CD14-positive monocyte (primary cell): ENCODE data around the gene TBC1D2. TPM values are rescaled to one million over a fixed set of nuclear protein-coding genes. Genes with fewer than 3 reads are reported as not detected.
A peak's percentile ranks its signal among the peaks of the same experiment; 100 is the strongest.

Source experiments
- DNase-seq, 3 donors: peaks; one replicate each; pipeline ENCODE4 v3.0.0-alpha.2; 2011 to 2022
- H2AFZ ChIP-seq: 2 replicates; pipeline ENCODE4 v1.6.0; 2012; ENCODE audit warnings: mild to moderate bottlenecking, low read depth, low read length, inconsistent platforms; ENCODE audit not compliant: insufficient read depth, poor library complexity, severe bottlenecking
- H3K27ac ChIP-seq, 2 donors: 1 replicate in 1 of 2; 2 replicates in 1 of 2; pipeline ENCODE4 v1.5.1; 2012 to 2013; ENCODE audit warnings: low read length in 2 of 2, control low read depth in 1 of 2, inconsistent platforms in 1 of 2, low read depth in 1 of 2, mild to moderate bottlenecking in 1 of 2
- H3K27me3 ChIP-seq, 2 donors: one replicate each; pipeline versions ENCODE4 v1.6.0 to v1.6.1; 2011 to 2013; ENCODE audit warnings: low read length in 2 of 2; ENCODE audit not compliant: control insufficient read depth in 2 of 2, insufficient read depth in 2 of 2
- H3K36me3 ChIP-seq, 2 donors: replicated peaks in 1 of 2; 1 replicate in 1 of 2; 2 replicates in 1 of 2; pipeline versions ENCODE4 v1.5.1 to v1.6.1; 2012 to 2013; ENCODE audit warnings: low read length in 2 of 2, control low read depth in 1 of 2, inconsistent platforms in 1 of 2, mild to moderate bottlenecking in 1 of 2; ENCODE audit not compliant: insufficient read depth in 2 of 2, control insufficient read depth in 1 of 2
- H3K4me1 ChIP-seq, 2 donors: 1 replicate in 1 of 2; 2 replicates in 1 of 2; pipeline versions ENCODE4 v1.5.1 to v1.6.1; 2012 to 2013; ENCODE audit warnings: low read length in 2 of 2, control low read depth in 1 of 2, inconsistent platforms in 1 of 2, mild to moderate bottlenecking in 1 of 2, moderate library complexity in 1 of 2; ENCODE audit not compliant: insufficient read depth in 2 of 2, control insufficient read depth in 1 of 2
- H3K4me2 ChIP-seq: replicated peaks from 2 replicates; pipeline ENCODE3; 2012; ENCODE audit warnings: low read length, moderate library complexity, mild to moderate bottlenecking; ENCODE audit not compliant: poor library complexity, severe bottlenecking; ENCODE audit errors: extremely low read depth
- H3K4me3 ChIP-seq, 3 experiments: fragments of 200-600 bp in 1 of 3; sonication (generic) in 1 of 3; replicated peaks in 1 of 3; 1 replicate in 2 of 3; 2 replicates in 1 of 3; pipeline ENCODE4 v1.5.1; 2011 to 2013; ENCODE audit warnings: low read length in 3 of 3, mild to moderate bottlenecking in 3 of 3, control low read depth in 2 of 3, low read depth in 2 of 3, inconsistent platforms in 1 of 3, moderate library complexity in 1 of 3
- H3K79me2 ChIP-seq: 2 replicates; pipeline ENCODE4 v1.6.0; 2012; ENCODE audit warnings: mild to moderate bottlenecking, control low read depth, inconsistent platforms, low read length, moderate library complexity; ENCODE audit not compliant: insufficient read depth
- H3K9ac ChIP-seq: 2 replicates; pipeline ENCODE4 v1.6.0; 2017; ENCODE audit warnings: low read length, mild to moderate bottlenecking; ENCODE audit not compliant: insufficient read depth, poor library complexity, severe bottlenecking
- H3K9me3 ChIP-seq, 2 donors: replicated peaks in 1 of 2; 1 replicate in 1 of 2; 2 replicates in 1 of 2; pipeline versions ENCODE4 v1.5.1 to v1.6.1; 2012 to 2013; ENCODE audit warnings: low read length in 2 of 2, control low read depth in 1 of 2; ENCODE audit not compliant: control insufficient read depth in 1 of 2, insufficient read depth in 1 of 2
- H4K20me1 ChIP-seq: 2 replicates; pipeline ENCODE4 v1.6.0; 2012; ENCODE audit warnings: mild to moderate bottlenecking, low read length, control low read depth, moderate library complexity; ENCODE audit not compliant: insufficient read depth
- H3K27ac Mint-ChIP-seq, 7 donors: one replicate each; pipeline ENCODE4 v1.8.0; 2020; ENCODE audit warnings: mild to moderate bottlenecking in 7 of 7, mixed read lengths in 7 of 7, moderate library complexity in 6 of 7, inconsistent platforms in 2 of 7
- H3K27me3 Mint-ChIP-seq, 3 donors: one replicate each; pipeline ENCODE4 v1.8.0; 2021 to 2022; ENCODE audit warnings: low read depth in 3 of 3, mild to moderate bottlenecking in 3 of 3, mixed read lengths in 3 of 3, moderate library complexity in 3 of 3, inconsistent platforms in 1 of 3
- H3K36me3 Mint-ChIP-seq, 2 donors: one replicate each; pipeline ENCODE4 v1.8.0; 2020; ENCODE audit warnings: mixed read lengths in 2 of 2, inconsistent platforms in 1 of 2, mild to moderate bottlenecking in 1 of 2
- H3K4me1 Mint-ChIP-seq: one replicate; pipeline ENCODE4 v1.8.0; 2020; ENCODE audit warnings: mild to moderate bottlenecking, mixed read lengths
- H3K4me3 Mint-ChIP-seq, 2 donors: one replicate each; pipeline ENCODE4 v1.8.0; 2020; ENCODE audit warnings: mild to moderate bottlenecking in 2 of 2, mixed read lengths in 2 of 2, moderate library complexity in 1 of 2
- H3K9me3 Mint-ChIP-seq, 7 donors: one replicate each; pipeline ENCODE4 v1.8.0; 2020 to 2022; ENCODE audit warnings: mixed read lengths in 7 of 7, mild to moderate bottlenecking in 6 of 7, moderate library complexity in 6 of 7, inconsistent platforms in 2 of 7
- CTCF ChIP-seq: fragments of 200-600 bp; IDR thresholded peaks from one replicate; pipeline ENCODE4 v1.8.0; 2022; ENCODE audit warnings: antibody characterized with exemption, mild to moderate bottlenecking
- WGBS: methylation state at CpG from one replicate; pipeline ENCODE4 v1.1.5; 2013; ENCODE audit warnings: missing lambda C conversion rate; ENCODE audit not compliant: insufficient coverage; 5-methylcytosine and 5-hydroxymethylcytosine counted together
- intact Hi-C, 2 donors: fragments of 100-400 bp; cut with micrococcal nuclease; formaldehyde crosslinking; loops; one replicate each; pipeline versions ENCODE4 v1.15.0 to v1.15.1; 2023
- polyA plus RNA-seq, 3 donors: library from polyadenylated mRNA; depleted of rRNA in 1 of 3; unstranded in 2 of 3; stranded (reverse) in 1 of 3; fragments of 300-500 nt in 2 of 3; fragments of >200 nt in 1 of 3; fragmentation: Illumina TruSeq in 2 of 3; gene quantifications; 1 replicate in 2 of 3; 2 replicates in 1 of 3; pipeline ENCODE4 v1.2.3, GENCODE V29; 2012 to 2021

TBC1D2 gene
- polyA plus RNA-seq, 3 donors: 23.2 to 55.7 (median 34.4) TPM

GRCh38 chr9:98241357-98242300, 13.8 kb downstream of the TBC1D2 start:
- Histone ChIP-seq H3K27me3 (no peaks in the 10 kb centered on the region), H4K20me1 (peaks cover 7% of the 10 kb centered on the region), H3K9ac (peak overlapping the region; percentile 18), H3K27ac (peak overlapping the region; percentile 68 to 80), H3K9me3 (no peaks in the 10 kb centered on the region), H2AFZ (peak overlapping the region; percentile 39), H3K4me3 (peak overlapping the region in 1 of 3 experiments; percentile 55), H3K79me2 (peaks cover 99% of the 10 kb centered on the region), H3K4me2 (peak overlapping the region; percentile 51), H3K4me1 (peaks cover 52 to 61% of the 10 kb centered on the region in 2 donors), H3K36me3 (peaks cover 32 to 66% of the 10 kb centered on the region in 2 donors)
- DNase-seq: peak in 2 of 3 donors; percentile 38 to 44
- peak overlapping the region; percentile 81 to 98 (median 90) for H3K27ac Mint-ChIP-seq
- peak overlapping the region; percentile 9 to 74 for H3K4me3 Mint-ChIP-seq
- intact Hi-C loops: no loop called here
- no peak for TF ChIP-seq CTCF
- H3K36me3 Mint-ChIP-seq: peaks cover 49 to 73% of the 10 kb centered on the region in 2 donors
- H3K27me3 Mint-ChIP-seq: no peaks in the 10 kb centered on the region
- peaks cover 55% of the 10 kb centered on the region for H3K4me1 Mint-ChIP-seq
- WGBS: 75% methylated on average over 4 of the region's 8 CpGs
- no peaks in the 10 kb centered on the region for H3K9me3 Mint-ChIP-seq

GRCh38 chr9:98240475-98240874, 15.0 kb downstream of the TBC1D2 start:
- peak overlapping the region; percentile 81 to 98 (median 90) for H3K27ac Mint-ChIP-seq
- H3K4me1 Mint-ChIP-seq: peaks cover 48% of the 10 kb centered on the region
- Histone ChIP-seq H3K4me3 (peak overlapping the region in 1 of 3 experiments; percentile 55), H3K4me1 (peaks cover 48 to 57% of the 10 kb centered on the region in 2 donors), H3K79me2 (peaks cover 99% of the 10 kb centered on the region), H3K9ac (no peak overlapping the region), H4K20me1 (peaks cover 13% of the 10 kb centered on the region), H3K27ac (peak overlapping the region; percentile 68 to 80), H3K36me3 (peaks cover 30 to 65% of the 10 kb centered on the region in 2 donors), H3K4me2 (no peak overlapping the region), H3K27me3 (no peaks in the 10 kb centered on the region), H3K9me3 (no peaks in the 10 kb centered on the region), H2AFZ (no peak overlapping the region)
- no peak for TF ChIP-seq CTCF
- no peaks in the 10 kb centered on the region for H3K27me3 Mint-ChIP-seq
- WGBS: 13% methylated on average over 1 of the region's 3 CpGs
- intact Hi-C loops: no loop called here
- H3K36me3 Mint-ChIP-seq: peaks cover 43 to 74% of the 10 kb centered on the region in 2 donors
- H3K9me3 Mint-ChIP-seq: no peaks in the 10 kb centered on the region
- H3K4me3 Mint-ChIP-seq: peak overlapping the region in 1 of 2 donors; percentile 28
- DNase-seq: peak; percentile 22 to 48 (median 40)
